Calu3 (cell line): Measurements from ENCODE around the gene RAB44. TPM values are rescaled to one million over a fixed set of nuclear protein-coding genes. Genes with fewer than 3 reads are reported as not detected.

Experiments used
- BruUV-seq: library from RNA; stranded (reverse); fragments of 400-500 nt; replicated peaks from 2 replicates; lab custom pipeline; 2021; lab: Mats Ljungman, UMichigan
- CTCF ChIA-PET: fragments of 300-600 bp; sonication (Branson Sonifier 250); formaldehyde crosslinking; loops from one replicate; lab custom pipeline; 2022; ENCODE audit warnings: antibody characterized with exemption; lab: Charles Lee
- DNase-seq: peaks from one replicate; pipeline ENCODE4 v3.0.0; 2022
- H3K27ac Mint-ChIP-seq: one replicate; pipeline ENCODE4 v1.8.0; 2022; ENCODE audit warnings: mixed read lengths; ENCODE audit not compliant: unreplicated experiment
- H3K27me3 Mint-ChIP-seq: one replicate; pipeline ENCODE4 v1.8.0; 2022; ENCODE audit warnings: mixed read lengths; ENCODE audit not compliant: unreplicated experiment
- H3K36me3 Mint-ChIP-seq: one replicate; pipeline ENCODE4 v1.8.0; 2022; ENCODE audit warnings: mild to moderate bottlenecking, moderate library complexity, mixed read lengths; ENCODE audit not compliant: insufficient read depth, unreplicated experiment
- H3K4me1 Mint-ChIP-seq: one replicate; pipeline ENCODE4 v1.8.0; 2022; ENCODE audit warnings: mild to moderate bottlenecking, low read depth, mixed read lengths; ENCODE audit not compliant: unreplicated experiment
- H3K4me3 Mint-ChIP-seq: one replicate; pipeline ENCODE4 v1.8.0; 2022; ENCODE audit warnings: mild to moderate bottlenecking, low read depth, moderate library complexity, mixed read lengths; ENCODE audit not compliant: unreplicated experiment
- H3K9me3 Mint-ChIP-seq: one replicate; pipeline ENCODE4 v1.8.0; 2022; ENCODE audit warnings: low read depth, mixed read lengths; ENCODE audit not compliant: unreplicated experiment
- intact Hi-C: fragments of 100-400 bp; cut with micrococcal nuclease; formaldehyde crosslinking; loops from one replicate; pipeline ENCODE4 v1.10.0; 2022; ENCODE audit not compliant: unreplicated experiment
- total RNA-seq: library from RNA; stranded (reverse); gene quantifications from 2 replicates; pipeline ENCODE4 v1.2.3, GENCODE V29; 2022
- TF ChIP-seq, protein P1 (sequence below): fragments of 200-600 bp; IDR thresholded peaks from one replicate; pipeline ENCODE4 v1.8.0; 2022; ENCODE audit warnings: antibody characterized with exemption; ENCODE audit not compliant: unreplicated experiment

RAB44 gene
- total RNA-seq, 1 experiment from 2014 or later, result not detected

DNA sequence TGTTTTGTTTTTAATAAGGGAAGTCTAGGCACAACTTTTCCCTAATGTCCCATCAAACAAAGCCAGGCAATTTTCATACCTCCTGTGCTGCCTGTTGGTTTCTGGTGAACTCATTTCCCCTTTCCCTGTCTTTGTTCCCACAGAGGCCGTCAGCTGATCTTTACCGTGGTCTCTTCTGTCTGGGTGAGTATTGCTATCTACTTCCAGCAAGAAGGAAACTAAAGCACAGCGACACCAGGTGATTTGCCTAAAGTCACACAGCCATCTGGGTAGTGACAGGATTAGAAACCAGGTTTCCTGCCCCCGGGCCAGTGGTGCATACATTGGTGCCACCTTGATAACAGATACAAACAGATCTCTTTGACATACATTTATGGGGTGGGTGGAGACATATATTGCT is 59.6 kb downstream of the RAB44 start:
- BruUV-seq, result no TSS peak
- CTCF ChIA-PET, result interaction anchor here (1.0 kb wide), 1 partner anchor 142 kb away, joined by 3 read pairs; no protein-coding TSS in a partner anchor
- Mint-ChIP-seq H3K4me1 (peaks cover 70% of the 10 kb centered on the region), H3K9me3 (no peaks in the 10 kb centered on the region), H3K27me3 (no peaks in the 10 kb centered on the region), H3K4me3 (no peak overlapping the region), H3K36me3 (no peaks in the 10 kb centered on the region), H3K27ac (peak overlapping the region; percentile 24)
- DNase-seq, result no peak
- intact Hi-C loops, result no loop called here
- TF ChIP-seq, protein P1, sequence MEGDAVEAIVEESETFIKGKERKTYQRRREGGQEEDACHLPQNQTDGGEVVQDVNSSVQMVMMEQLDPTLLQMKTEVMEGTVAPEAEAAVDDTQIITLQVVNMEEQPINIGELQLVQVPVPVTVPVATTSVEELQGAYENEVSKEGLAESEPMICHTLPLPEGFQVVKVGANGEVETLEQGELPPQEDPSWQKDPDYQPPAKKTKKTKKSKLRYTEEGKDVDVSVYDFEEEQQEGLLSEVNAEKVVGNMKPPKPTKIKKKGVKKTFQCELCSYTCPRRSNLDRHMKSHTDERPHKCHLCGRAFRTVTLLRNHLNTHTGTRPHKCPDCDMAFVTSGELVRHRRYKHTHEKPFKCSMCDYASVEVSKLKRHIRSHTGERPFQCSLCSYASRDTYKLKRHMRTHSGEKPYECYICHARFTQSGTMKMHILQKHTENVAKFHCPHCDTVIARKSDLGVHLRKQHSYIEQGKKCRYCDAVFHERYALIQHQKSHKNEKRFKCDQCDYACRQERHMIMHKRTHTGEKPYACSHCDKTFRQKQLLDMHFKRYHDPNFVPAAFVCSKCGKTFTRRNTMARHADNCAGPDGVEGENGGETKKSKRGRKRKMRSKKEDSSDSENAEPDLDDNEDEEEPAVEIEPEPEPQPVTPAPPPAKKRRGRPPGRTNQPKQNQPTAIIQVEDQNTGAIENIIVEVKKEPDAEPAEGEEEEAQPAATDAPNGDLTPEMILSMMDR, result no peak

DNA sequence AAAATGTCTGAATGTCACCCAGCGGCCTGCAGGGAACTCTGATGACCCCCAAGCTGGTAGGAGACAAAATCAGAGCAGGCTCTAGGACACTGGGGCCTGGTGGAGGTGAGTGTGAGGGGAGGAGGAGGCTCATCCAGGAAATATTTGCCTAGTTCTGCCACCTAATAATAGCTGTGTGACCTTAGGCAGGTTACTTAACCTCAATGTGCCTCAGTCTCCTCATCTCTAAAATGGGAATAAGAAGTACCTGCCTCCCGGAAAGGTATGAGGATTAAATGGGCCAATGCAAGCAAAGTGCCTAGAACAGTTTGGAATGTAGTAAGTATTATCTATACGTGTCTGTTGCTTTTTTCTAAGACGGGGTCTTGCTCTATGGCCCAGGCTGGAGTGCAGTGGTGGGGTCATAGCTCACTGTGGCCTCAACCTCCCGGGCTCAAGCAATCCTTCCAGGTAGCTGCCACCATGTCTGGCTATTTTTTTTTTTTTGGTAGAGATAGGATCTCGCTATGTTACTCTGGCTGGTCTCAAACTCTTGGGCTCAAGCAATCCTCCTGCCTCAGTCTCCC is 60.4 kb downstream of the RAB44 start:
- Mint-ChIP-seq H3K4me1 (peaks cover 62% of the 10 kb centered on the region), H3K27me3 (no peaks in the 10 kb centered on the region), H3K4me3 (no peak overlapping the region), H3K9me3 (no peaks in the 10 kb centered on the region), H3K36me3 (no peaks in the 10 kb centered on the region), H3K27ac (peak overlapping the region; percentile 24)
- intact Hi-C loops, result loop anchor here (2.0 kb wide), 3 partner anchors 75 to 335 kb away; no protein-coding TSS in a partner anchor
- no peak for DNase-seq
- BruUV-seq, result no TSS peak
- CTCF ChIA-PET, result interaction anchor here (0.6 to 1.4 kb wide), 3 partner anchors 14 to 143 kb away, joined by 3 to 9 read pairs (median 4); no protein-coding TSS in a partner anchor
- TF ChIP-seq, protein P1, result no peak

DNA sequence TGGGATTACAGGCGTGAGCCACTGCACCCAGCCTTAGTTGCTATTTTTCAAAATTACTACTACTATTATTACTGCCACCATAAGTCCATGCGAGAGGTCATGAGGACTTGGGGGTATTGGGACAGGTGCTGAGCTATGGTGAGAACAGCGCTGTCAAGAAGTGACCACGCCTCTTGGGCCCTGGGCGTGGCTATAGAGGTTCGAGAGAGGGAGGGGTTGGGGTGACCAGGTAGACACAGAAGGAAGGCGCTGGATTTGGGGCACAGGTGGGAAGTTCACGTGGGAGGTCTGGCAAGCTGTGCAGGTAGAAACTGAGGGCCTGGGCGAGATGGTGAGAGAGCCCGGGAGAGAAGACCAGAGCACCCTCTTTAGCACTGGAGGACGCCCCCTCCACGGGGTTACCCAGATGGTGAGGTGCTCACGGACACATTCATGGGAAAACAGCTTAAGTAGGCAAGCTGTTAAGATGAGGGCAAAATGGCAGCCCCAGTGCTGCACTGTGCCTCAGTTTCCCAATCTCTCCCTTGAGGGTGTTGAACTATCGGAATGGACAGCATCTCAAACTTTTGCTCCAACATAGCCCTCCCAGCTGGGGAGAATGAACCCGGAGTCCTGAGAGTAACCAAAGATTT is 61.0 kb downstream of the RAB44 start:
- DNase-seq, result no peak
- BruUV-seq, result no TSS peak
- CTCF ChIA-PET, result interaction anchor here (0.6 to 1.5 kb wide), 15 partner anchors 11 to 417 kb away, joined by 3 to 9 read pairs (median 3); partner anchors contain the start of gene PPIL1
- Mint-ChIP-seq H3K36me3 (no peaks in the 10 kb centered on the region), H3K4me1 (peaks cover 56% of the 10 kb centered on the region), H3K27me3 (no peaks in the 10 kb centered on the region), H3K4me3 (no peak overlapping the region), H3K27ac (no peak overlapping the region), H3K9me3 (no peaks in the 10 kb centered on the region)
- intact Hi-C loops, result loop anchor here (1.0 to 2.0 kb wide), 4 partner anchors 76 to 336 kb away; no protein-coding TSS in a partner anchor
- TF ChIP-seq, protein P1, result no peak

DNA sequence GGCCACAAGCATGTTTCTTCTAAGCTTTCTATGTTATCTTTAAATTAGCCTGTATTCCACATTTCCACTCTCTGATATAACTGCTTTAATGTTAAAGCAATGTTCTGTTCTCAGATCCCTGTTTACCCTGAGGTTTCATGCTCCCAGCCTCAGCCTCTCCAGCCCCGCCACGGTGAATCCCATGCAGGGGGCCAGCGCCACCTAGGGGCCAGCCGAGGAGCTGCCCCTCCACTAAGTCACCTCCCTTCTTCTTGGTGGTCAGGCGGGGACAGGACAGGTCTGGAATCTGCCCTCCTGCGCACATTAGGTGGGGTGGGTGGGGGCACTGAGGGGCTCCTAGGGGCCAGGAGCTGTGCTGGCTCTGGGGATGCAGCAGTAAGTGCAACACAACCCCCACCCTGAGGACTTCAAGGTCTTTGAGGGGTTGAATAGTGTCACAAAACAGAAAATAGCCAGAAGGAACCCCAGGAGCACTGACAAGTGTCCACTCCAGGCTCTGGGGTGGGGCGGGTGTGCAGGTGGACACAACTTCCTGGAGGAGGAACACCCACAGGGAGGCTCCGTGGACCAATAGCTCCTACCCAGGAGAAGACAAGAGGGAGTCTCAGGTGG is 61.6 kb downstream of the RAB44 start:
- Mint-ChIP-seq H3K36me3 (no peaks in the 10 kb centered on the region), H3K27ac (no peak overlapping the region), H3K9me3 (no peaks in the 10 kb centered on the region), H3K4me1 (peaks cover 49% of the 10 kb centered on the region), H3K27me3 (no peaks in the 10 kb centered on the region), H3K4me3 (no peak overlapping the region)
- DNase-seq, result peak; percentile 94
- TF ChIP-seq, protein P1, result peak; percentile 94
- CTCF ChIA-PET, result interaction anchor here (0.6 to 1.5 kb wide), 17 partner anchors 10 to 418 kb away, joined by 3 to 9 read pairs (median 3); partner anchors contain the start of gene PPIL1
- intact Hi-C loops, result loop anchor here (1.0 to 2.0 kb wide), 4 partner anchors 76 to 336 kb away; no protein-coding TSS in a partner anchor
- BruUV-seq, result no TSS peak
